ENCODE results near the gene ZC3H18.

The ZC3H18 gene

GRCh38 chr16:88531931-88532433, 38.2 kb upstream of the ZC3H18 start:
- in situ Hi-C loops (cut with HindIII; ENCODE audit: low sequenced_read_pairs) = loop anchor here (25.0 kb wide), 1 partner anchor 95 kb away; no protein-coding TSS in a partner anchor

GRCh38 chr16:88532434-88533241, 37.6 kb upstream of the ZC3H18 start:
- in situ Hi-C loops (cut with HindIII; ENCODE audit: low sequenced_read_pairs) = loop anchor here (25.0 kb wide), 1 partner anchor 95 kb away; no protein-coding TSS in a partner anchor

GRCh38 chr16:88533381-88533917, 36.8 kb upstream of the ZC3H18 start:
- in situ Hi-C loops (cut with HindIII; ENCODE audit: low sequenced_read_pairs) = loop anchor here (25.0 kb wide), 1 partner anchor 96 kb away; no protein-coding TSS in a partner anchor

GRCh38 chr16:88533932-88534637, 36.1 kb upstream of the ZC3H18 start:
- in situ Hi-C loops (cut with HindIII; ENCODE audit: low sequenced_read_pairs) = loop anchor here (25.0 kb wide), 1 partner anchor 97 kb away; no protein-coding TSS in a partner anchor

GRCh38 chr16:88534638-88535190, 35.5 kb upstream of the ZC3H18 start:
- in situ Hi-C loops (cut with HindIII; ENCODE audit: low sequenced_read_pairs) = loop anchor here (25.0 kb wide), 1 partner anchor 97 kb away; no protein-coding TSS in a partner anchor

- in situ Hi-C loops (cut with HindIII; ENCODE audit: low sequenced_read_pairs) = loop anchor here (25.0 kb wide), 1 partner anchor 98 kb away; no protein-coding TSS in a partner anchor
Observed at GRCh38 chr16:88535191-88535856, 34.9 kb upstream of the ZC3H18 start.

GRCh38 chr16:88535857-88536222, 34.4 kb upstream of the ZC3H18 start:
- in situ Hi-C loops (cut with HindIII; ENCODE audit: low sequenced_read_pairs) = loop anchor here (25.0 kb wide), 1 partner anchor 99 kb away; no protein-coding TSS in a partner anchor

- in situ Hi-C loops (cut with HindIII; ENCODE audit: low sequenced_read_pairs) = loop anchor here (25.0 kb wide), 1 partner anchor 99 kb away; no protein-coding TSS in a partner anchor
Observed at GRCh38 chr16:88536510-88536909, 33.7 kb upstream of the ZC3H18 start.

- in situ Hi-C loops (cut with HindIII; ENCODE audit: low sequenced_read_pairs) = loop anchor here (25.0 kb wide), 1 partner anchor 100 kb away; no protein-coding TSS in a partner anchor
Observed at GRCh38 chr16:88536971-88537751, 33.0 kb upstream of the ZC3H18 start.

GRCh38 chr16:88537859-88538258, 32.3 kb upstream of the ZC3H18 start:
- in situ Hi-C loops (cut with HindIII; ENCODE audit: low sequenced_read_pairs) = loop anchor here (25.0 kb wide), 1 partner anchor 101 kb away; no protein-coding TSS in a partner anchor

- in situ Hi-C loops (cut with HindIII; ENCODE audit: low sequenced_read_pairs) = loop anchor here (25.0 kb wide), 1 partner anchor 101 kb away; no protein-coding TSS in a partner anchor
Observed at GRCh38 chr16:88538366-88539060, 31.7 kb upstream of the ZC3H18 start.

- in situ Hi-C loops (cut with HindIII; ENCODE audit: low sequenced_read_pairs) = loop anchor here (25.0 kb wide), 1 partner anchor 102 kb away; no protein-coding TSS in a partner anchor
Observed at GRCh38 chr16:88539261-88539651, 30.9 kb upstream of the ZC3H18 start.

GRCh38 chr16:88539652-88540345, 30.4 kb upstream of the ZC3H18 start:
- in situ Hi-C loops (cut with HindIII; ENCODE audit: low sequenced_read_pairs) = loop anchor here (25.0 kb wide), 1 partner anchor 102 kb away; no protein-coding TSS in a partner anchor

- in situ Hi-C loops (cut with HindIII; ENCODE audit: low sequenced_read_pairs) = loop anchor here (25.0 kb wide), 1 partner anchor 103 kb away; no protein-coding TSS in a partner anchor
Observed at GRCh38 chr16:88540346-88540977, 29.7 kb upstream of the ZC3H18 start.

GRCh38 chr16:88541831-88542616, 28.2 kb upstream of the ZC3H18 start:
- in situ Hi-C loops (cut with HindIII; ENCODE audit: low sequenced_read_pairs) = loop anchor here (25.0 kb wide), 1 partner anchor 105 kb away; no protein-coding TSS in a partner anchor

GRCh38 chr16:88543230-88543813, 26.9 kb upstream of the ZC3H18 start:
- in situ Hi-C loops (cut with HindIII; ENCODE audit: low sequenced_read_pairs) = loop anchor here (25.0 kb wide), 1 partner anchor 106 kb away; no protein-coding TSS in a partner anchor

Measured in DLD1 (cell line).